Activated CD8-positive, alpha-beta memory T cell treated with anti-CD3 and anti-CD28 coated beads for 48 hours (primary cell): ENCODE results near the gene RPUSD2.
A peak's percentile ranks its signal among the peaks of the same experiment; 100 is the strongest.

Source experiments
- DNase-seq, 3 experiments: peaks; one replicate each; pipeline ENCODE4 v3.0.0-alpha.2; 2020; ENCODE audit warnings: low read depth in 2 of 3, low spot score in 2 of 3

Gene RPUSD2, protein sequence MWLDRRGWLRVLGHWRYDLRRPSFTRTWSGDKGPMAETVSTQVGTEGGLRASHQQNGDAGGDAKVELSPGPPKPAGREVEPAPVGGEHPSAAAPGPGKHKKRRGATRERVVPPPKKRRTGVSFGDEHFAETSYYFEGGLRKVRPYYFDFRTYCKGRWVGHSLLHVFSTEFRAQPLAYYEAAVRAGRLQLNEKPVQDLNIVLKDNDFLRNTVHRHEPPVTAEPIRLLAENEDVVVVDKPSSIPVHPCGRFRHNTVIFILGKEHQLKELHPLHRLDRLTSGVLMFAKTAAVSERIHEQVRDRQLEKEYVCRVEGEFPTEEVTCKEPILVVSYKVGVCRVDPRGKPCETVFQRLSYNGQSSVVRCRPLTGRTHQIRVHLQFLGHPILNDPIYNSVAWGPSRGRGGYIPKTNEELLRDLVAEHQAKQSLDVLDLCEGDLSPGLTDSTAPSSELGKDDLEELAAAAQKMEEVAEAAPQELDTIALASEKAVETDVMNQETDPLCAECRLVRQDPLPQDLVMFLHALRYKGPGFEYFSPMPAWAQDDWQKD

DNA sequence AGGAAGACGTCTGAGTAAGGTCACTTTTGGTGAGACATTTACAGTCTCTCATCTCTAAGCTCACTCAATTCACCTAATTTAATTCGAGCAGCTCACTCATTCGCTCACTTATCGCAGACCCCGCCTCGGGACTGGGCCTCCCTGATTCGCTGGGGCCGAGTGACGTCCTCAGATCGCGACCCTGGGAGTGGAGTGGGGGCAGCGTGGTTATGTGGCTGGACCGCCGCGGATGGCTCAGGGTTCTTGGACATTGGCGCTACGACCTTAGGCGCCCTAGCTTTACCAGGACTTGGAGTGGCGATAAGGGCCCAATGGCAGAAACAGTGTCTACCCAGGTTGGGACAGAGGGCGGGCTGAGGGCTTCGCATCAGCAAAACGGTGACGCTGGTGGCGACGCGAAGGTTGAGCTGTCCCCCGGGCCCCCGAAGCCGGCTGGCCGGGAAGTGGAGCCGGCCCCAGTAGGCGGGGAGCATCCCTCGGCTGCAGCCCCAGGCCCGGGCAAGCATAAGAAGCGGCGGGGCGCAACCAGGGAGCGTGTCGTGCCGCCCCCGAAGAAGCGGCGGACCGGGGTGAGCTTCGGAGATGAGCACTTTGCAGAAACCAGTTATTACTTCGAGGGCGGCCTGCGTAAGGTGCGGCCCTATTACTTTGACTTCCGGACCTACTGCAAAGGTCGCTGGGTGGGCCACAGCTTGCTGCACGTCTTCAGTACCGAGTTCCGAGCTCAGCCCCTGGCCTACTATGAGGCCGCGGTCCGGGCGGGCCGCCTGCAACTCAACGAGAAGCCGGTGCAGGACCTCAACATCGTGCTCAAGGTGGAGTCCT is at the start of gene RPUSD2:
TSS of gene RPUSD2 (plus strand) at position 171 of the 825 bp plus-strand sequence. CDS start at position 210, 39 bp downstream.
- peak; percentile 80 to 95 (median 94) for DNase-seq

DNA sequence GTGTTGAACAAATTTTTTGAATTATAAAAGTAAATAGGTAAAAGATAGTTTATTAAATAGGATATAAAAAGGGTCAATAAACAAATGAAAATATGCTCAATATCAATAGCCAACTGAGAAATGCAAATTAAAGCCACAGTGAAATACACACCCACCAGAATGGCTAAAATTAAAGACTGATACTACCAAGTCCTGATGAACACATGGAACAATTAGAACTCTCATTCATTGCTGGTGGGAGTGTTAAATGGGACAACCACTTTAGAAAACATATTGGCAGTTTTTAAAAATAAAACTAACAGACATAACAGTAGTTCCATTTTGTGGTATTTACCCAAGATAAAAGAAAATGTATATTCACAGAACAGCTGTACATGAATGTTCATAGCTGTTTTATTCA is 45.5 kb upstream of the RPUSD2 start:
- no peak for DNase-seq

GRCh38 chr15:40525855-40526254 is 43.2 kb upstream of the RPUSD2 start:
- no peak for DNase-seq

- no peak for DNase-seq
These were observed 40.3 kb upstream of the RPUSD2 start for GRCh38 chr15:40528801-40529200.

DNA sequence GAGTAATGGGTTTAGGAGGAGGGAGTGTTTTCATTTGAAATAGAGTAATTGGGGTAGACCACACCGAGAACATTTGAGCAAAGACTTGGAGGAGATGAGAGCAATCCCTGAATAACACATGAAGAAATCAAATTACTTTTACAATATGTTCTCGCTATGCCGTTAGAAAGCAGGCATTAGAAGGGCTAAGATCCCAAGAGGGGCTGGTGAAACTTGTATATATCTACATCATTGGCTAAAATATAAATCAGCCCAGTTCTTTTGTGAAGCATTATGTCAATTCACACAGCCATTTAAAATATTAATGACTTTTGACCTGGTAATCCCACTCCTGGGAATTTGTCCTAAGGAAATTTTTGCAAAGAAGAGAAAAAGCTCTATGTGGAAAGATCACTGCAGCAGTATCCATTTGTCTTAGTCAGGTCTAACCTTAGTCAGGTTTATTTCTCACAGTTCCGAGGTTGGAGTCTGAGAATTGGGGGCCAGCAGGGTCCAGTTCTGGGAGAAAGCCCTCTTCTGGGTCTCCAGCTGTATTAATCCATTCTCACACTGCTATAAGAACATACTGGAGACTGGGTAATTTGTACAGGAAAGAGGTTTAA is 35.2 kb upstream of the RPUSD2 start:
- DNase-seq, result no peak

GRCh38 chr15:40534371-40534770 is 34.7 kb upstream of the RPUSD2 start:
- DNase-seq, result no peak

DNA sequence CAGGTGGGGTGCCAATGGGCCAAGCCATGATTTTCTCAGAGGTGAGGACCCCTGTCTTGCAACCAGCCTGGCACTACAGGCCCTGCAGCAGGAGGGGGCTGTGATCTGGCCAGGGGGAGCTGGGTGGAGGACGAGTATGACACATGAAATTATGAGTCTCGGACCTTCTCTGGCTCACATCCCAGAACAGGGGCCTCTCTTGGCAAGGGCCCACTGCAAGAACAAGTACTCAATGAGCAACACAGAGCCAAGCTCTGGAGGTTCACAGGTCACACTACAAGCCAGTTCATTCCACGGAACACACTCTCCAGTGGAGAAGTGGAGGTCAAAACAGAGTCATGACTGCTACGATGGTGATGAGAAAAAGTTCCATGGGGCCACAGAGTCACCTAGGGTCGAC is 32.6 kb upstream of the RPUSD2 start:
- DNase-seq, result no peak

DNA sequence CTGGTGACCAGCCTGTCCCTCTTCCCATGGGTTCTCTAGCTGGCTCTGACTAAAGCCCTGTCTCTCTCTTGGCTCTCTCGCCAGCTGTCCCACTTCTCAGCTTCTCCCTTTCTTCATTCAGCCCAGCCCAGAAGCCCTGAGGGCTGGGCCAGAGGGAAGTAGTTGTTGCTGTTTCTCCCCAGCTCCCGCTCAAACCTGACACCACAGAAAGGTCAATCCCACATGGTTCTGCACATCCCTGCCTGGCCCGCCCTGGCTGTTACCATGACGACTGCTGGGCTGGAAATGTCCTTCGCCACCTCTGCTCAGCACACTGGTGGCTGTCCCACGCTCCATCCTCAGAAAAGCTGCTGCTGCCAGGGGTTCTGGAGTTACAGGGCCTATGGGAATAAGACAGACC is 30.1 kb upstream of the RPUSD2 start:
- no peak for DNase-seq

DNA sequence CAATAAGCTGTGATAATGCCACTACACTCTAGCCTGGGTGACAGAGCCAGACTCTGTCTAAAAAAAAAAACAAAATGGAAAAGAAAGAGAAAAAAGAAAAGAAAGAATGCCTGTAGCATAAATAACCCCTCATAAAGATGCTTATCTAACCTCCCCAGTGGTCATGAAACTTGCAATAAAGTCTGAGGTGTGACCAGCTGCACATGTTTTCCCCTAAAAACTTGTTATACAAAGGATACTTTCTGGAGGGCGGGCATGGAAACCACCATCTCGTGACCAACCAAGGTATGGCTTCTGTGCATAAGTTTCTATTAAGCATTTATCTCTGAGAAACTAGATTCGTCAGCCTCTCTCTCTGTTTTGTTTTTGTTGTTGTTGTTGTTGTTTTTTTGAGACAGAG is 26.0 kb upstream of the RPUSD2 start:
- no peak for DNase-seq

GRCh38 chr15:40543631-40544294 is 25.3 kb upstream of the RPUSD2 start:
- no peak for DNase-seq

- DNase-seq, result no peak
These were observed 23.6 kb upstream of the RPUSD2 start for GRCh38 chr15:40545457-40545856.

- no peak for DNase-seq
These were observed 20.5 kb upstream of the RPUSD2 start for GRCh38 chr15:40548610-40549009.

DNA sequence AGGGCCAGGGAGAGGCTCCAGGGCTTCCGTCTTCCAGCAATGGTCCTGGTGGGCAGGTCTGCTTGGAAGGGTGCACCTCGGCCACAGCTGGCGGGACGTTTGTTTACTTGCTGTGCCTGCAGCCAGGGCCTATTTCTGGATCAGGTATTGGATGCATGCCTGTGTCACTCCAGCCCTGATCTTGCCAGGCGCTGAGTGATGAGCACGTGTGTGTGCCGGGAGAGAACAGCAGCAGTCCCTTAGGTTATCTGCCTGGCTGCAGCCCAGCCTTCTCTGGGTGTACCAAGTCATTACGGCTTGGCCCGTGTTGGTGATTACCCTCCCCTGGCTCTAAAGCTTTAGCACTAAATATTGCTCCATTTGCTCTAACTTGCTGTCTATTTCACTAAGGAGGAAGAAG is 19.2 kb upstream of the RPUSD2 start:
- no peak for DNase-seq

DNA sequence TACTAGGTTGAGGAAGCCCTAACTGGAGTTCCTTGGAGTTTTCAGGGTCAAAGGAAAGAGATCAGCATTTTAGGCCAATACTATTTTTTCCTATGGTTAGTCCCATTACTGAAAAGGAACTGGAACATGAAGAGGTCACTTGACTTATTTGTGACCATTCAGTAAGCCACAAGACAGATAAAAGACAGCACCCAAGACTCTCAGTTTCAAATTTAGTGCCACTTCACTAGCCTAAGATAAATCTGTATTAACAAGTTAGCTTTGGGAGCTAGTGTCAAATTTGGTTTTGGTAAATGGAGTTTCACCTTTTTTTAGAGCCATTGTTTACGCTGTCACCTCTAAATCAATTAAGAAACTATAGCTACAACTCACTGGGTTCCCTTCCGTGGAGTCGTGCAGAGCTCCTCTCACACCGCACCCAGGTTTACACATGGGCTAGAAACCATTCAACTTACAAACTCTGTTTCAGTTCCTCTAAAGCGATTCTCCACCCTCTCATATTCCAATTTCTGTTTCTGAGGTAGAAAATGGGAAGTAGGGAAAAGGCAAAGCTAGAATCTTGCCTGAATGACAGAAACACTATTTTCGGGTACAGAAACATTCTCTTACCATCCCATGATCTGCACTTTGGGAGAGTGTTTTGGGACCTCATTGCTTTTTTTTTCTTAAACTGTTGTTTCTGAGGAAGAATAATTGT is 18.6 kb upstream of the RPUSD2 start:
- no peak for DNase-seq

DNA sequence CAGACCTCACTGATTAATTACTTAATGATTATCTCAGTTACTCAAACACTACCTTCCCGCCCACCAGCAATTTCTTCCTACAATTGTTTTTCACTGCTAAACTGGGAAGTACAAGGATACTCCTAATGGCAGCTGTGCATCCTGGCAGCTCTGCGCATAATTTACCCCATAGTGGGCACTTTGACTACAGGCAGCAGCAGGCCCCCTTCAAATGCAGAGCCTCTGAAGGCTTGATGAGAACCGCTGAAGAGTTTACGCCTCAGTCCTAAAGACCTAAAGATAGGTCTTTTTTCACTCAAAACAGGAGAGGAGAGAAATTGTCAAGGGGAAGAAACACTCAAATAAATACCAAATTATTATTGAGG is 15.0 kb upstream of the RPUSD2 start:
- no peak for DNase-seq

GRCh38 chr15:40555876-40556275 is 13.2 kb upstream of the RPUSD2 start:
- no peak for DNase-seq

- no peak for DNase-seq
These were observed 10.0 kb upstream of the RPUSD2 start for GRCh38 chr15:40558952-40559742.

DNA sequence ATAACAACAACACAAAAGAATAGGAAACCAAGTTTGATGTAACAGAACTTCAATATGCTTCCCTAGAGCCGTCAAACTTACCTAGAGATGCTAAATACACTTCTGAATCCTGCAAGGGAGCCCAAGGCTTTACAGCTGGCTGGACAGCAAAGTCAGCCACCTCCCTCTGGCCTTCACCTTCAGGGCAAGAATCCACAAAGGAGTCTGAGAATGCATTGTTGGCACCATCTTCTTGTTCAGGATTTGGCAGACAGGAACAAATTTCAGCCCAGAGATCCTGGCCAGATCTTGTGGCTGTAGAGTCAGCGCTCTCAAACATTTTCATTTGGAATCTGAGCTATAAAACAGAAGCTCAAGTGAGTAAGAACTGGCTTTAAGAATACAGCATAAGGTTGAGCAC is 6.4 kb upstream of the RPUSD2 start:
- DNase-seq, result no peak

- DNase-seq, result no peak
These were observed 5.7 kb upstream of the RPUSD2 start for GRCh38 chr15:40563426-40563825.
